H9 (cell line): ENCODE data around the gene MTERF4. TPM values are rescaled to one million over a fixed set of nuclear protein-coding genes. Genes with fewer than 3 reads are reported as not detected.

ENCODE experiments used
- DNase-seq: peaks from one replicate; pipeline ENCODE4 v3.0.0-alpha.2; 2017
- H2AFZ ChIP-seq: one replicate; pipeline ENCODE4 v1.6.1; 2013; ENCODE audit warnings: mild to moderate bottlenecking, low read length, control low read depth, moderate library complexity
- H2AK5ac ChIP-seq: 2 replicates; pipeline ENCODE4 v1.6.1; 2013; ENCODE audit warnings: low read length, control low read depth, mixed read lengths; ENCODE audit not compliant: insufficient read length
- H2BK120ac ChIP-seq: one replicate; pipeline ENCODE4 v1.6.1; 2013; ENCODE audit warnings: low read depth, mild to moderate bottlenecking, low read length, control low read depth, inconsistent platforms; ENCODE audit not compliant: poor library complexity, severe bottlenecking
- H2BK12ac ChIP-seq: 2 replicates; pipeline ENCODE4 v1.6.1; 2013; ENCODE audit warnings: low read length, control low read depth, mixed read lengths, low read depth; ENCODE audit not compliant: insufficient read length
- H2BK15ac ChIP-seq: 2 replicates; pipeline ENCODE4 v1.6.1; 2013; ENCODE audit warnings: low read depth, low read length, control low read depth
- H2BK20ac ChIP-seq: one replicate; pipeline ENCODE4 v1.6.1; 2013; ENCODE audit warnings: low read depth, mild to moderate bottlenecking, low read length, control low read depth, inconsistent platforms; ENCODE audit not compliant: poor library complexity, severe bottlenecking
- H2BK5ac ChIP-seq: 2 replicates; pipeline ENCODE4 v1.6.1; 2013; ENCODE audit warnings: low read length, control low read depth, mixed read lengths; ENCODE audit not compliant: insufficient read length
- H3K14ac ChIP-seq: 2 replicates; pipeline ENCODE4 v1.6.1; 2013; ENCODE audit warnings: low read length, control low read depth; ENCODE audit not compliant: insufficient read depth
- H3K18ac ChIP-seq: 2 replicates; pipeline ENCODE4 v1.6.1; 2013; ENCODE audit warnings: low read depth, mild to moderate bottlenecking, mixed read lengths, low read length, control low read depth; ENCODE audit not compliant: insufficient read length
- H3K23ac ChIP-seq: 2 replicates; pipeline ENCODE4 v1.6.1; 2013; ENCODE audit warnings: low read length, control low read depth, mixed read lengths, low read depth; ENCODE audit not compliant: insufficient read length
- H3K23me2 ChIP-seq: 2 replicates; pipeline ENCODE4 v1.6.1; 2013; ENCODE audit warnings: low read depth, mild to moderate bottlenecking, mixed read lengths, low read length, control low read depth; ENCODE audit not compliant: insufficient read length, poor library complexity, severe bottlenecking
- H3K27ac ChIP-seq: 2 replicates; pipeline ENCODE4 v1.5.1; 2013; ENCODE audit warnings: low read length, control low read depth, mixed read lengths, low read depth; ENCODE audit not compliant: insufficient read length
- H3K27me3 ChIP-seq: 2 replicates; pipeline ENCODE4 v1.6.1; 2013; ENCODE audit warnings: low read length, control low read depth, inconsistent platforms; ENCODE audit not compliant: insufficient read depth
- H3K4ac ChIP-seq: 2 replicates; pipeline ENCODE4 v1.6.1; 2013; ENCODE audit warnings: low read depth, mild to moderate bottlenecking, control low read depth, inconsistent platforms, low read length, moderate library complexity
- H3K4me1 ChIP-seq: 2 replicates; pipeline ENCODE4 v1.6.1; 2013; ENCODE audit warnings: low read length, control low read depth, inconsistent platforms; ENCODE audit not compliant: insufficient read depth
- H3K4me2 ChIP-seq: 2 replicates; pipeline ENCODE4 v1.6.1; 2013; ENCODE audit warnings: low read length, control low read depth, mixed read lengths; ENCODE audit not compliant: insufficient read length, insufficient read depth
- H3K56ac ChIP-seq: 2 replicates; pipeline ENCODE4 v1.6.1; 2013; ENCODE audit warnings: low read depth, mild to moderate bottlenecking, mixed read lengths, low read length, control low read depth; ENCODE audit not compliant: insufficient read length
- H3K79me1 ChIP-seq: 2 replicates; pipeline ENCODE4 v1.6.1; 2013; ENCODE audit warnings: low read depth, mild to moderate bottlenecking, moderate library complexity, low read length, control low read depth, inconsistent platforms; ENCODE audit not compliant: insufficient read depth, poor library complexity, severe bottlenecking
- H3K79me2 ChIP-seq: 2 replicates; pipeline ENCODE4 v1.6.1; 2013; ENCODE audit warnings: low read length, control low read depth, inconsistent platforms; ENCODE audit not compliant: insufficient read depth
- H3K9ac ChIP-seq: 2 replicates; pipeline ENCODE4 v1.6.1; 2013; ENCODE audit warnings: low read length, control low read depth, mixed read lengths; ENCODE audit not compliant: insufficient read length; ENCODE audit errors: extremely low read depth
- H3K9me3 ChIP-seq: one replicate; pipeline ENCODE4 v1.6.1; 2013; ENCODE audit warnings: low read depth, low read length, inconsistent platforms; ENCODE audit not compliant: control insufficient read depth
- H3T11ph ChIP-seq: one replicate; pipeline ENCODE4 v1.6.1; 2013; ENCODE audit warnings: mild to moderate bottlenecking, low read length, control low read depth, inconsistent platforms
- H4K20me1 ChIP-seq: one replicate; pipeline ENCODE4 v1.6.1; 2013; ENCODE audit not compliant: control insufficient read depth, insufficient read length, insufficient read depth
- H4K5ac ChIP-seq: 2 replicates; pipeline ENCODE4 v1.6.1; 2013; ENCODE audit warnings: low read depth, mild to moderate bottlenecking, mixed read lengths, low read length, control low read depth; ENCODE audit not compliant: insufficient read length
- H4K8ac ChIP-seq: replicated peaks from 2 replicates; pipeline ENCODE4 v1.6.1; 2013; ENCODE audit warnings: low read length, control low read depth, mixed read lengths, low read depth; ENCODE audit not compliant: insufficient read length
- H4K91ac ChIP-seq: 2 replicates; pipeline ENCODE4 v1.6.1; 2013; ENCODE audit warnings: low read depth, mild to moderate bottlenecking, moderate library complexity, mixed read lengths, low read length, control low read depth; ENCODE audit not compliant: insufficient read length
- H3K27ac Mint-ChIP-seq, 3 experiments: 2 replicates in 2 of 3; 3 replicates in 1 of 3; pipeline ENCODE4 v1.8.0; 2020 to 2021; ENCODE audit warnings: mixed read lengths in 3 of 3, mild to moderate bottlenecking in 1 of 3, moderate library complexity in 1 of 3
- H3K27me3 Mint-ChIP-seq: 2 replicates; pipeline ENCODE4 v1.8.0; 2021; ENCODE audit warnings: low read depth, mild to moderate bottlenecking, moderate library complexity, mixed read lengths
- H3K36me3 Mint-ChIP-seq, 3 experiments: 2 replicates in 2 of 3; 3 replicates in 1 of 3; pipeline ENCODE4 v1.8.0; 2020 to 2021; ENCODE audit warnings: low read depth in 3 of 3, mixed read lengths in 3 of 3; ENCODE audit not compliant: insufficient read depth in 1 of 3
- H3K4me1 Mint-ChIP-seq, 2 experiments: 2 replicates each; pipeline ENCODE4 v1.8.0; 2020; ENCODE audit warnings: mixed read lengths in 2 of 2
- H3K4me3 Mint-ChIP-seq, 2 experiments: 2 replicates in 1 of 2; 3 replicates in 1 of 2; pipeline ENCODE4 v1.8.0; 2020 to 2021; ENCODE audit warnings: mild to moderate bottlenecking in 2 of 2, mixed read lengths in 2 of 2, moderate library complexity in 1 of 2
- H3K9me3 Mint-ChIP-seq, 2 experiments: 2 replicates in 1 of 2; 3 replicates in 1 of 2; pipeline ENCODE4 v1.8.0; 2020; ENCODE audit warnings: mild to moderate bottlenecking in 2 of 2, mixed read lengths in 2 of 2, moderate library complexity in 1 of 2
- WGBS: extraction: QIAGEN DNeasy Blood & Tissue Kit; methylation state at CpG from one replicate; pipeline ENCODE4 v1.1.7; 2013; ENCODE audit warnings: missing lambda C conversion rate, low lambda C conversion rate, mixed read lengths; ENCODE audit not compliant: insufficient read length; ENCODE audit errors: extremely low coverage; 5-methylcytosine and 5-hydroxymethylcytosine counted together
- total RNA-seq: library from RNA; stranded (reverse); gene quantifications from 2 replicates; pipeline ENCODE4 v1.2.1, GENCODE V29; 2021
- TF ChIP-seq, protein P1 (sequence below): fragments of 200-600 bp; sonication (generic); conservative IDR thresholded peaks from 3 replicates; pipeline ENCODE4 v1.8.0; 2021; ENCODE audit warnings: antibody characterized with exemption, mild to moderate bottlenecking

The MTERF4 gene
- total RNA-seq, 1 experiment from 2014 or later, result 35.0 TPM

DNA sequence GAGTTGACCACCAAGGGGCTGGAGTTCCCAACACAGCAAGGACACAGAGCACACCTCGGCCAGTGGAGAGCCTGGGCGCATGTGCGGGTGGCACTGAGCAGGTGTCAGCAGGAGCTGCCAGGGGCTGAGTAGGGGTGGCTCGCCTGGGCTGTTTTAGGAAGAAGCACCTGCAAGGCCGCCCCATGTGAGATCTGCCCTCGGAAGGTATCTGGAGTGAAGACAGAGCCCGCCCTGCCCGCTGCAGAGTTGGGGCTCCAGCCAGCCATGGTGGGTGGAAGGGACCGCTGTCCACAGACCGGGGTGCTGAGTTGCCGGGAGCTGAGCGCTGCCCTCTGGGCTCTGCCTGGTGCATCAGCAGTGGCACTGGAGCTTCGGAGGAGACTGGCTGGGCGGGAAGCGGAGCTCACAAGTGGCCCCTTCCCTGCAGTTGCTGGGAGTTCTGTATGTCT is 35.2 kb downstream of the MTERF4 start:
- Histone ChIP-seq H3K9ac (no peak overlapping the region), H4K20me1 (no peaks in the 10 kb centered on the region), H3K4ac (no peak overlapping the region), H3K18ac (no peak overlapping the region), H3K4me2 (no peak overlapping the region), H3T11ph (no peak overlapping the region), H4K5ac (no peak overlapping the region), H2AFZ (no peak overlapping the region), H3K9me3 (no peaks in the 10 kb centered on the region), H2BK5ac (no peak overlapping the region), H2BK20ac (no peak overlapping the region), H2BK15ac (no peak overlapping the region), H2AK5ac (no peak overlapping the region), H2BK120ac (no peak overlapping the region), H3K23ac (no peak overlapping the region), H3K27me3 (no peaks in the 10 kb centered on the region), H3K56ac (no peak overlapping the region), H4K91ac (no peak overlapping the region), H3K14ac (no peak overlapping the region), H3K4me1 (no peaks in the 10 kb centered on the region), H3K79me1 (no peaks in the 10 kb centered on the region), H3K27ac (no peak overlapping the region), H4K8ac (no peak overlapping the region), H3K23me2 (no peaks in the 10 kb centered on the region), H3K79me2 (no peaks in the 10 kb centered on the region), H2BK12ac (no peak overlapping the region)
- H3K4me1 Mint-ChIP-seq, result peaks cover 0 to 7% of the 10 kb centered on the region in 2 experiments; a peak in 3 of 4 replicates
- DNase-seq, result peak; percentile 71
- no peaks in the 10 kb centered on the region for H3K36me3 Mint-ChIP-seq
- H3K27me3 Mint-ChIP-seq, result no peaks in the 10 kb centered on the region; the same call in 1 of the 2 replicates
- TF ChIP-seq, protein P1, sequence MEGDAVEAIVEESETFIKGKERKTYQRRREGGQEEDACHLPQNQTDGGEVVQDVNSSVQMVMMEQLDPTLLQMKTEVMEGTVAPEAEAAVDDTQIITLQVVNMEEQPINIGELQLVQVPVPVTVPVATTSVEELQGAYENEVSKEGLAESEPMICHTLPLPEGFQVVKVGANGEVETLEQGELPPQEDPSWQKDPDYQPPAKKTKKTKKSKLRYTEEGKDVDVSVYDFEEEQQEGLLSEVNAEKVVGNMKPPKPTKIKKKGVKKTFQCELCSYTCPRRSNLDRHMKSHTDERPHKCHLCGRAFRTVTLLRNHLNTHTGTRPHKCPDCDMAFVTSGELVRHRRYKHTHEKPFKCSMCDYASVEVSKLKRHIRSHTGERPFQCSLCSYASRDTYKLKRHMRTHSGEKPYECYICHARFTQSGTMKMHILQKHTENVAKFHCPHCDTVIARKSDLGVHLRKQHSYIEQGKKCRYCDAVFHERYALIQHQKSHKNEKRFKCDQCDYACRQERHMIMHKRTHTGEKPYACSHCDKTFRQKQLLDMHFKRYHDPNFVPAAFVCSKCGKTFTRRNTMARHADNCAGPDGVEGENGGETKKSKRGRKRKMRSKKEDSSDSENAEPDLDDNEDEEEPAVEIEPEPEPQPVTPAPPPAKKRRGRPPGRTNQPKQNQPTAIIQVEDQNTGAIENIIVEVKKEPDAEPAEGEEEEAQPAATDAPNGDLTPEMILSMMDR, result peak; percentile 21; the same call in 2 of the 3 replicates
- WGBS, result no CpG with 5 or more reads among the region's 15 CpGs
- H3K4me3 Mint-ChIP-seq, result no peak overlapping the region
- H3K27ac Mint-ChIP-seq, result no peak overlapping the region
- H3K9me3 Mint-ChIP-seq, result no peaks in the 10 kb centered on the region
